Measurements from ENCODE around the gene ZMIZ2.
"Not testable (repeated sequence)": the region's sequence is repeated elsewhere in the genome, so short reads cannot be mapped to it uniquely, and the experiment has no call there.

Gene ZMIZ2

GRCh38 chr7:44729949-44730590, 18.6 kb upstream of the ZMIZ2 start:
- no peak for DNase-seq

DNA sequence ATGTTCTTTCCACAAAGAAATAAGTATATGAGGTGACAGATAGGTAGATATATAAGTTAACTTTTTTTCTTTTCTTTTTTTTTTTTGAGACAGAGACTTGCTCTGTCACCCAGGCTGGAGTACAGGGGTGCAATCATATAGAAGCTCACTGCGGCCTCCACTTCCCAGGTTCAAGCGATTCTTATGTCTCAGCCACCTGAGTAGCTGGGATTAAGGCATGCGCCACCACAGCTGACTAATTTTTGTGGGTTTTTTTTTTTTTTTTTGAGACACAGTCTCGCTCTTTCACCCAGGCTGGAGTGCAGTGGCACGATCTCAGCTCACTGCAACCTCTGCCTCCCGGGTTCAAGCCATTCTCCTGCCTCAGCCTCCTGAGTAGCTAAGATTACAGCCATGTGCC, 15.7 kb upstream of the ZMIZ2 start:
- DNase-seq = not testable (repeated sequence)

DNA sequence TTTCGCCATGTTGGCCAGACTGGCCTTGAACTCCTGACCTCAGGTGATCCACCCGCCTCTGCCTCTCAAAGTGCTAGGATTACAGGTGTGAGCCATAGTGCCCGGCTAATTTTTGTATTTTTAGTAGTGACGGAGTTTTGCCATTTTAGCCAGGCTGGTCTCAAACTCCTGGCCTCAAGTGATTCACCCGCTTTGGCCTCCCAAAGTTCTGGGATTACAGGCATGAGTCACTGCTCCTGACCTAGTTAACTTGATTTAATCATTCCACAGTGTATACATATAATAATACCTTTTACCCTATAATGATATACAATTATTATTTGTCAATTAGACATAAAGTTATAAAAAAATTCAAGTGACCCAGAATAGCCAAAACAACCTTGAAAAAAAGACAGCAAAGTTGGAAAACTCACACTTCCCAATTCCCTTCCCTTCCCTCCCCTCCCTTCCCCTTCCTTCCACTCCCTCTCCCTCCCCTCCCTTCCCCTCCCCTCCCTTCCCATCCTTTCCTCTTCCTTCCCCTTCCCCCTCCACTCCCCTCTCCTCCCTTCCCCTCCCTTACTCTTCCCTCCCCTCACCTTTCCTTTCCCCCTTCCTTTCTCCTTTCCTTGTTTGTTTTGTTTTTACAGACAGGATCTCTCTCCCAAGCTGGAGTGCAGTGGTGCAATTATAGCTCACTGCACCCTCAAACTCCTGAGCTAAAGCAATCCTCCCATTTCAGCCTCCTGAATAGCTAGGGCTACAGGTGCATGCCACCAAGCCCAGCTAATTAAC, 14.8 kb upstream of the ZMIZ2 start:
- DNase-seq = no peak

- no peak for DNase-seq
Measured at GRCh38 chr7:44735403-44736165, 13.1 kb upstream of the ZMIZ2 start.

GRCh38 chr7:44736896-44737295, 11.8 kb upstream of the ZMIZ2 start:
- no peak for DNase-seq

GRCh38 chr7:44738051-44738723, 10.5 kb upstream of the ZMIZ2 start:
- DNase-seq = no peak

- DNase-seq = no peak
Measured at GRCh38 chr7:44738876-44739665, 9.6 kb upstream of the ZMIZ2 start.

DNA sequence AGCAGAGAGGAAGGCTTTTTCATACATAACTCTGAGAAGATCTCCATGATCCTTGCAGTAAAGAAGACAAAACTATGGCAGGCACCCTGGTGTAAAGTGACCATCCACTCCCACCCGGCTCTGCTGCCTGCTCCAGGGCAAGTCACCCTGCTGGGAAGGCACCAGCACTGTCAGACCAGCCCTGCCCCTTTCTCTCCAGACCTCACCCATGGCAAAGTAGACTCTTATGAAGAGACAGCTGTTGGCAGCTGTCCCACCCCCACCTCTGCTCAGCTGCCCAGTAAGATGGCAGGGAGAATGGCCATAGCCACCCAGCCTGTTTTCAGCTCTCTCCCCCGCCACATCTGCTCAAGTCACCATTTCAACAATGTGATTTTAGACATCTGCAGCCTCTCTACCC, 8.6 kb upstream of the ZMIZ2 start:
- no peak for DNase-seq

GRCh38 chr7:44743750-44744149, 4.9 kb upstream of the ZMIZ2 start:
- DNase-seq = no peak

GRCh38 chr7:44748948-44749731, 493 bp downstream of the ZMIZ2 start:
- DNase-seq = no peak

DNA sequence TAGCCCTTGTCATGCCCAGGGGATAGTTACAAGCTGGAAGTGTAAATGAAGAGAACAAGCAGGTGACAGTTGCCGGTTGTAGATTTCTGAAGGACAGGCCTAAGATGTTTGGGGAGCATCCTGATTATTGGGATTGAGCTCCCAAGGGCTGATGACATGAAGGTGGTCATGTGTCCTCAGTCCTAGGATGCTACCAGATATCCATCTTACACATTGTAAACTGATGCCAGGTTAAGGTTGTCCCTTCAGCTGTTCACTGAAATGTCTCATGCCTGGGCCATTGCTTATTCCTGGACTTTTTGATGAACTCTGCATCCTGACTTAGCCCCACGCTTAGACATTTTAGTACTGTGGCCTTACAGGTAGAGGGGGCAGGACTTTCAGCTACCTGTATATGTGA, 1.3 kb downstream of the ZMIZ2 start:
- no peak for DNase-seq

GRCh38 chr7:44750424-44750823, 1.8 kb downstream of the ZMIZ2 start:
- DNase-seq = no peak

GRCh38 chr7:44750921-44751571, 2.4 kb downstream of the ZMIZ2 start:
- no peak for DNase-seq

GRCh38 chr7:44752822-44753221, 4.2 kb downstream of the ZMIZ2 start:
- no peak for DNase-seq

- no peak for DNase-seq
Measured at GRCh38 chr7:44754802-44755697, 6.4 kb downstream of the ZMIZ2 start.

DNA sequence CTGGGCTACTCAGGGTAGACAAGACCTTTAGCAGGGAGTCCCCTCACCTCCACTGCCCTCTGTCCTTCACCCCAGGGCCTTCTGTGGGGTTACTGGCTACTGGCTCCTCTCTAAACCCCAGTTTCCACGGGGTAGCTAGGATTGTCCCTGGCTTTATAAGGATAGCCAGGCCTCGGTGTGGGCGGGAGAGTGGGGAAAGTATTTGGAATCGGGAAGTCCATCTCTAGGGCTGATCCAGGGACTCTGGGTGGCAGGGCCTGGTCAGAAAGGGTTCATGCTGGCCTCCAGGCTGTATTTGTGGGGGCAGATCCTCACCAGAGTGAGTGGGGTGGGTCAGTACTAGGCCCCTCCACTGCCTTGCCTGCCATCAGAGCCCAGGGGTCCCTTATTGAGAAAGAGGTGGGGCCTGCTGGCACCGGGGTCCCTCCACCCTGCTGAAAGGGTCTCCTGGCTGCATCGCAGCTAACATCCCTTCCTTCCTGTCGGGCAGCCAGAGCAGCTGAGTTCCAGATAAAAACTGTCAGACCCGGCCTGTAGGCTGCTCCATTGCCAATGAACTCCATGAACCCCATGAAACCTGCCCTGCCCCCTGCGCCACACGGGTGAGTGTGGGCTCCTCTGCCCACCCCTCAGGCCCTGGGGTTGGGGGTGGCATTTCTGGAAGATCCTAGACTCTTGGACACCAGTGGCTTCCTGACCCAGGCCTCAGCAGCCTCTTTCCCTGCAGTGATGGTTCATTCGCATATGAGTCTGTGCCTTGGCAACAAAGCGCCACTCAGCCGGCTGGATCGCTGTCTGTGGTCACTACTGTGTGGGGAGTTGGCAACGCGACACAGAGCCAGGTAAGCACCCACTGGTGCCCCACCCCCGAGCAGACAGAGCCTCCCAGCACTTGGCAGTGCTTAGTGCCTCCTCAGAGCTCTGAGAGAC, 7.3 kb downstream of the ZMIZ2 start:
- DNase-seq = no peak

DNA sequence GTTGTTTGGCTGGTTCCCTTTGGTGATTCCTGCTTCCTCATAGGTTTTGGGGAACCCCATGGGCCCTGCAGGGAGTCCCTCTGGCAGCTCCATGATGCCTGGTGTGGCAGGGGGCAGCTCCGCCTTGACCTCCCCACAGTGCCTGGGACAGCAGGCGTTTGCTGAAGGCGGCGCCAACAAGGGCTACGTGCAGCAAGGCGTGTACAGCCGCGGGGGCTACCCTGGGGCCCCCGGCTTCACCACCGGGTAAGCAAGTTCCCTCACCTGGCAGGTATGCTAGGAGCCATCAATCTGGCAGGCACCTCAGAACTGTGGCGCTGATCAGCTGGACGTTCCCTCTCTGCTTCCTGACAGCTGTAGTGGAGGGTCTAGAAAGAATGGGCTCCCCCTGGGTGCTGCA, 8.3 kb downstream of the ZMIZ2 start:
- no peak for DNase-seq

- DNase-seq = no peak
Measured at GRCh38 chr7:44757311-44757710, 8.7 kb downstream of the ZMIZ2 start.

GRCh38 chr7:44757739-44758138, 9.1 kb downstream of the ZMIZ2 start:
- DNase-seq = no peak

Measured in NCI-H1436 treated with DMSO at 0.1 percent for 48 hours (cell line).